ENCODE measurements around the gene JPT2. TPM values are rescaled to one million over a fixed set of nuclear protein-coding genes. Genes with fewer than 3 reads are reported as not detected.

JPT2 gene
- total RNA-seq, 1 donor from 2014 or later = 72.9 TPM

DNA sequence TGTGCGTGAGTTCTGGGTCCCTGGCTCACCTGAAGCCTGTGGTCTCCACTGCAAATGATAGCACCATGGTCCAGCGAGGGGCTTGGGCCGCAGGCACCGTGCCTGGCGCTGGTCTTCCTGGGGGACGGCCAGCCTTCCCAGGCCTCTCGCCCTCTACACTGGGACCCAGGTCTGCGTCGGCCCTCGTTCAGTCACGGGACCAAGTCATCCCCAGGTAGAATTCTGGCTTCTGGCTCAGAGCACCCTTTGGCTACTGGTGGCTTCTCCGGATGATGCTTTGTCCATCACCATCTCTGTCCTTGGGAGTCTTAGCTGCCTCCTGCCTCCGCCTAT is 45.5 kb upstream of the JPT2 start:
- Mint-ChIP-seq H3K27ac (ENCODE audit: unreplicated experiment) (no peak overlapping the region), H3K4me1 (ENCODE audit: low read depth, unreplicated experiment) (peaks cover 3% of the 10 kb centered on the region), H3K9me3 (ENCODE audit: unreplicated experiment) (peaks cover 9% of the 10 kb centered on the region), H3K27me3 (ENCODE audit: unreplicated experiment) (no peaks in the 10 kb centered on the region), H3K36me3 (ENCODE audit: unreplicated experiment) (no peaks in the 10 kb centered on the region), H3K4me3 (ENCODE audit: unreplicated experiment) (no peak overlapping the region)
- TF ChIP-seq, protein P1, sequence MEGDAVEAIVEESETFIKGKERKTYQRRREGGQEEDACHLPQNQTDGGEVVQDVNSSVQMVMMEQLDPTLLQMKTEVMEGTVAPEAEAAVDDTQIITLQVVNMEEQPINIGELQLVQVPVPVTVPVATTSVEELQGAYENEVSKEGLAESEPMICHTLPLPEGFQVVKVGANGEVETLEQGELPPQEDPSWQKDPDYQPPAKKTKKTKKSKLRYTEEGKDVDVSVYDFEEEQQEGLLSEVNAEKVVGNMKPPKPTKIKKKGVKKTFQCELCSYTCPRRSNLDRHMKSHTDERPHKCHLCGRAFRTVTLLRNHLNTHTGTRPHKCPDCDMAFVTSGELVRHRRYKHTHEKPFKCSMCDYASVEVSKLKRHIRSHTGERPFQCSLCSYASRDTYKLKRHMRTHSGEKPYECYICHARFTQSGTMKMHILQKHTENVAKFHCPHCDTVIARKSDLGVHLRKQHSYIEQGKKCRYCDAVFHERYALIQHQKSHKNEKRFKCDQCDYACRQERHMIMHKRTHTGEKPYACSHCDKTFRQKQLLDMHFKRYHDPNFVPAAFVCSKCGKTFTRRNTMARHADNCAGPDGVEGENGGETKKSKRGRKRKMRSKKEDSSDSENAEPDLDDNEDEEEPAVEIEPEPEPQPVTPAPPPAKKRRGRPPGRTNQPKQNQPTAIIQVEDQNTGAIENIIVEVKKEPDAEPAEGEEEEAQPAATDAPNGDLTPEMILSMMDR (IDR thresholded peaks at IDR 0.05; ENCODE audit: partially characterized antibody, unreplicated experiment) = no peak
- DNase-seq = no peak

DNA sequence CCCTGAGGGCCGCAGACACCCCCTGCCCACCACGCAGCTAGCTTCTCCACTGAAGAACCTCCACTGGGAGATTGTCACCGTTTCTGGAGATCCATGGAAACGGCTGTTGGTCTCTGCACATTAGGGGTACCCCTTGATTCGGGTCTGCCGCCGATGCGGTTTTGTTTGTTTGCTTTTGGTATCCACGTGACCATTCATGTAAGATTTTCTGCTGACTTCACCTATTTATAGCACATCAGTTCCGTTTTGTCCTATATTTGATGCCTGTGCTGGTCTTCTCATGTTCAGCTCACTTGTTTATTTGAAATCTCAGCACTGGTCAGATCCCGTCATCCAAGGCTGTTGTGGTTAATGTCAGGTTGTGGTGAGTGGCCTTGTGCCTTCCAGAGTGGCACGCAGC is 44.8 kb upstream of the JPT2 start:
- H3K36me3 Mint-ChIP-seq (ENCODE audit: unreplicated experiment) = no peaks in the 10 kb centered on the region

DNA sequence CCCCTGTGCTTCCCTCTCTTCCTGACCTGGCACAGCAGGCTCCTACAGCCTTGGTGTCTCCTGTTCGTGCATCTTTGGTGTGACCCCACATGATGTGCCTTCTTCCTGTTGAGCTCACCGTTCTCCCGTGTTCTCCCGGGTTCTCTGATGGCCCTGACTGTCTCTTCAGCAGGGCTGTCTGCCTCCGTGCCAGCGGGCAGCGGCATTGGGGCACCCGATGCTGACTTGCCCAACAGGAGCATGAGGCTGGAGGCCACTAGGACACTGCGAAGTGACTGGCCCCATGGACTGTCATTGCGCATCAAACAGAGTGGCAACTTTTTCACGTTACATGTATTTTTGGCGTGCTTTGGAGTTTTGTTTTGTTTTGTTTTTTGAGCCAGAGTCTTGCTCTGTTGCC is 43.5 kb upstream of the JPT2 start:
- Mint-ChIP-seq H3K9me3 (ENCODE audit: unreplicated experiment) (peaks cover 4% of the 10 kb centered on the region), H3K27ac (ENCODE audit: unreplicated experiment) (no peak overlapping the region), H3K4me3 (ENCODE audit: unreplicated experiment) (no peak overlapping the region), H3K27me3 (ENCODE audit: unreplicated experiment) (peaks cover 6% of the 10 kb centered on the region), H3K4me1 (ENCODE audit: low read depth, unreplicated experiment) (peaks cover 2% of the 10 kb centered on the region), H3K36me3 (ENCODE audit: unreplicated experiment) (no peaks in the 10 kb centered on the region)
- no peak for DNase-seq
- TF ChIP-seq, protein P1 (IDR thresholded peaks at IDR 0.05; ENCODE audit: partially characterized antibody, unreplicated experiment) = no peak

More for the DNA sequence above, 44.8 kb upstream of the JPT2 start:
- DNase-seq = no peak
- peaks cover 3% of the 10 kb centered on the region for H3K27me3 Mint-ChIP-seq (ENCODE audit: unreplicated experiment)
- H3K9me3 Mint-ChIP-seq (ENCODE audit: unreplicated experiment) = peaks cover 7% of the 10 kb centered on the region
- TF ChIP-seq, protein P1 (IDR thresholded peaks at IDR 0.05; ENCODE audit: partially characterized antibody, unreplicated experiment) = no peak
- no peak overlapping the region for H3K27ac Mint-ChIP-seq (ENCODE audit: unreplicated experiment)
- H3K4me1 Mint-ChIP-seq (ENCODE audit: low read depth, unreplicated experiment) = peaks cover 3% of the 10 kb centered on the region
- H3K4me3 Mint-ChIP-seq (ENCODE audit: unreplicated experiment) = no peak overlapping the region

DNA sequence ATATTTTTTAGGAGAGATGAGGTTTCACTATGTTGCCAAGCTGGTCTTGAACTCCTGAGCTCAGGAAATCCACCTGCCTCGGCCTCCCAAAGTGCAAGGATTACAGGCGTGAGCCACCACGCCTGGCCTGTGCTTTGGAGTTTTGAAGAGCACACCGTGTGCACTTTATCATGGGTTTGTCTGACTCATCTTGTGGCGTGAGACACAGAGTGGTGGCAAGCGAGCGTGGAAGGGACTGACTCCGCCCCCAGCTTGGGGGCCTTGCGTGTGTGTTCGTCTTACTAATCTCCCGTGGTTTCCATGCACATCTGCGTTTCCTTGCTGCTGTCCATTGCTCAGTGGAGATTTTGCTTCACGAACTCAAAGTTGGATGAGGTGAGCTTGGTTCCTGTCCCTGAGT is 43.0 kb upstream of the JPT2 start:
- peaks cover 6% of the 10 kb centered on the region for H3K27me3 Mint-ChIP-seq (ENCODE audit: unreplicated experiment)
- H3K9me3 Mint-ChIP-seq (ENCODE audit: unreplicated experiment) = peaks cover 4% of the 10 kb centered on the region
- H3K4me3 Mint-ChIP-seq (ENCODE audit: unreplicated experiment) = no peak overlapping the region
- no peak for DNase-seq
- no peaks in the 10 kb centered on the region for H3K36me3 Mint-ChIP-seq (ENCODE audit: unreplicated experiment)
- H3K27ac Mint-ChIP-seq (ENCODE audit: unreplicated experiment) = no peak overlapping the region
- TF ChIP-seq, protein P1 (IDR thresholded peaks at IDR 0.05; ENCODE audit: partially characterized antibody, unreplicated experiment) = no peak
- H3K4me1 Mint-ChIP-seq (ENCODE audit: low read depth, unreplicated experiment) = peaks cover 2% of the 10 kb centered on the region

DNA sequence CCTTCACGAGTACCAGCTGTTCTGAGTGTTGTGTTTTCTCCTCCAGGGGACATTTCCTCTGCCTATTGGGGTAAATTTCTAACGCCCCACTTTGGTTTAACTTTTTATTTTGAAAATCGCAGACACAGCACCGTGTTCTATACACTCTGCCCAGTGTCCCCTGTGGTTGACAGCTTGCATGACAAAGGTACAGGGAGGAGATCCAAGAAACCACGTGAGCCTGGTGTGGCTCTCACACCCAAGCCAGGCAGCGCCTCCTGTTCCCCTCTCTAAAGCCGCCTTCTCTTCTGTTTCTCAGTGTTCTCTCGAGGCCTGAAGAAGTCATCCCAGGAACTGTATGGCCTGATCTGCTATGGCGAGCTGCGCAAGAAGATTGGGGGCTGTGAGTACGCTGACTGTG is 40.6 kb upstream of the JPT2 start:
- no peak for DNase-seq
- Mint-ChIP-seq H3K27me3 (ENCODE audit: unreplicated experiment) (peaks cover 6% of the 10 kb centered on the region), H3K4me3 (ENCODE audit: unreplicated experiment) (no peak overlapping the region), H3K36me3 (ENCODE audit: unreplicated experiment) (no peaks in the 10 kb centered on the region), H3K4me1 (ENCODE audit: low read depth, unreplicated experiment) (peaks cover 2% of the 10 kb centered on the region), H3K27ac (ENCODE audit: unreplicated experiment) (no peak overlapping the region), H3K9me3 (ENCODE audit: unreplicated experiment) (peaks cover 4% of the 10 kb centered on the region)
- TF ChIP-seq, protein P1 (IDR thresholded peaks at IDR 0.05; ENCODE audit: partially characterized antibody, unreplicated experiment) = no peak

All from glutamatergic neuron (in vitro differentiated cells).